SU-DHL-6 (cell line): Measurements from ENCODE around the gene SLC5A5.

ENCODE experiments used
- H2AFZ ChIP-seq: fragments of 200-600 bp; sonication (generic); 2 replicates; pipeline ENCODE4 v1.6.1; 2014; ENCODE audit warnings: low read depth, mild to moderate bottlenecking, moderate library complexity, mixed read lengths, antibody characterized with exemption, low read length; ENCODE audit not compliant: severe bottlenecking
- H3F3A ChIP-seq: fragments of 200-600 bp; shearing (Covaris generic); 2 replicates; pipeline ENCODE4 v1.6.0; 2016; ENCODE audit warnings: antibody characterized with exemption, mild to moderate bottlenecking; ENCODE audit not compliant: insufficient read depth
- H3K27ac ChIP-seq: fragments of 200-600 bp; sonication (generic); 2 replicates; pipeline ENCODE4 v1.5.1; 2016; ENCODE audit warnings: low read depth, mild to moderate bottlenecking, low read length, moderate library complexity, mixed read lengths
- H3K27me3 ChIP-seq: fragments of 200-600 bp; sonication (generic), shearing (Covaris generic); 2 replicates; pipeline ENCODE4 v1.6.0; 2014; ENCODE audit warnings: mild to moderate bottlenecking, low read length
- H3K36me3 ChIP-seq: fragments of 200-600 bp; sonication (generic); 2 replicates; pipeline ENCODE4 v1.6.1; 2014; ENCODE audit warnings: mild to moderate bottlenecking, low read length, mixed read lengths
- H3K4me2 ChIP-seq: fragments of 300-600, 200-600 bp; shearing (Covaris generic), sonication (generic); 2 replicates; pipeline ENCODE4 v1.6.0; 2014; ENCODE audit warnings: low read length, low read depth, mild to moderate bottlenecking; ENCODE audit not compliant: poor library complexity, severe bottlenecking
- H3K4me3 ChIP-seq: fragments of 200-600 bp; sonication (generic); 2 replicates; pipeline ENCODE4 v1.5.1; 2014; ENCODE audit warnings: antibody characterized with exemption, low read length, mild to moderate bottlenecking, mixed read lengths; ENCODE audit not compliant: insufficient read depth, poor library complexity, severe bottlenecking
- H3K79me2 ChIP-seq: fragments of 200-600 bp; sonication (generic); 2 replicates; pipeline ENCODE4 v1.6.1; 2014; ENCODE audit warnings: mild to moderate bottlenecking, low read length, moderate library complexity; ENCODE audit not compliant: insufficient read depth
- H3K9ac ChIP-seq: fragments of 200-600 bp; sonication (generic); 2 replicates; pipeline ENCODE4 v1.7.0; 2014; ENCODE audit warnings: mild to moderate bottlenecking, low read length
- H3K9me2 ChIP-seq: fragments of 200-600 bp; sonication (generic); replicated peaks from 2 replicates; pipeline ENCODE4 v1.6.1; 2014; ENCODE audit warnings: low read length; ENCODE audit not compliant: insufficient read depth
- H3K9me3 ChIP-seq: fragments of 200-600 bp; sonication (generic); 2 replicates; pipeline ENCODE4 v1.6.1; 2014; ENCODE audit warnings: low read length, mixed read lengths; ENCODE audit not compliant: insufficient read depth
- H4K20me1 ChIP-seq: fragments of 200-600 bp; sonication (generic); 2 replicates; pipeline ENCODE4 v1.6.1; 2014; ENCODE audit warnings: low read depth, mild to moderate bottlenecking, antibody characterized with exemption, low read length, moderate library complexity, mixed read lengths
- CTCF ChIP-seq: fragments of 200-600 bp; sonication (generic); IDR thresholded peaks from one replicate; pipeline ENCODE4 v1.5.1; 2017; ENCODE audit warnings: antibody characterized with exemption, mild to moderate bottlenecking, low read length, moderate library complexity; ENCODE audit not compliant: insufficient read depth, poor library complexity, severe bottlenecking
- EZH2phosphoT487 ChIP-seq: fragments of 200-600 bp; sonication (generic), shearing (Covaris generic); conservative IDR thresholded peaks from 2 replicates; pipeline ENCODE4 v1.6.1; 2018; ENCODE audit warnings: mild to moderate bottlenecking, antibody characterized with exemption, low read length, moderate library complexity, mixed read lengths

SLC5A5 gene

GRCh38 chr19:17929056-17929455 lies 57.3 kb downstream of the SLC5A5 start:
- Histone ChIP-seq H3F3A (no peaks in the 10 kb centered on the region), H4K20me1 (no peaks in the 10 kb centered on the region), H3K4me2 (no peak overlapping the region), H3K27ac (no peak overlapping the region), H3K36me3 (no peaks in the 10 kb centered on the region), H3K9ac (no peak overlapping the region), H3K79me2 (peaks cover 12% of the 10 kb centered on the region), H2AFZ (no peak overlapping the region), H3K4me3 (no peak overlapping the region), H3K9me2 (no peaks in the 10 kb centered on the region), H3K9me3 (no peaks in the 10 kb centered on the region), H3K27me3 (no peaks in the 10 kb centered on the region)
- TF ChIP-seq EZH2phosphoT487 (no peak), CTCF (no peak)

- Histone ChIP-seq H2AFZ (peak overlapping the region; percentile 96), H4K20me1 (no peaks in the 10 kb centered on the region), H3K79me2 (peaks cover 13% of the 10 kb centered on the region), H3K4me3 (peak overlapping the region; percentile 91), H3K9me3 (no peaks in the 10 kb centered on the region), H3K9me2 (no peaks in the 10 kb centered on the region), H3F3A (no peaks in the 10 kb centered on the region), H3K36me3 (no peaks in the 10 kb centered on the region), H3K27ac (no peak overlapping the region), H3K9ac (peak overlapping the region; percentile 93; the same call in 1 of the 2 replicates), H3K4me2 (peak overlapping the region; percentile 94), H3K27me3 (no peaks in the 10 kb centered on the region)
- no peak for TF ChIP-seq EZH2phosphoT487
- no peak for TF ChIP-seq CTCF
Measured at GRCh38 chr19:17931532-17932191, 59.9 kb downstream of the SLC5A5 start.

GRCh38 chr19:17932485-17933338 lies 61.0 kb downstream of the SLC5A5 start, which contains the start of gene CCDC124:
Gene CCDC124 (plus strand): TSS chr19:17933015. CDS start chr19:17936421, 3,406 bp downstream.
- Histone ChIP-seq H3K9ac (peak within 1 kb of the TSS; percentile 93), H4K20me1 (no peaks in the 10 kb centered on the region)

More at GRCh38 chr19:17932485-17933338, 61.0 kb downstream of the SLC5A5 start, which contains the start of gene CCDC124:
- Histone ChIP-seq H3K4me3 (peak within 1 kb of the TSS; percentile 91), H3K36me3 (no peaks in the 10 kb centered on the region), H3K27ac (peak within 1 kb of the TSS; percentile 79), H2AFZ (peak within 1 kb of the TSS; percentile 96), H3K27me3 (no peaks in the 10 kb centered on the region), H3K9me2 (no peaks in the 10 kb centered on the region), H3F3A (no peaks in the 10 kb centered on the region), H3K4me2 (peak within 1 kb of the TSS; percentile 94), H3K9me3 (no peaks in the 10 kb centered on the region), H3K79me2 (peaks cover 13% of the 10 kb centered on the region)
- peak; percentile 81 for TF ChIP-seq CTCF
- no peak for TF ChIP-seq EZH2phosphoT487
